ENCODE results near the gene MCCC1. TPM values are rescaled to one million over a fixed set of nuclear protein-coding genes. Genes with fewer than 3 reads are reported as not detected.

Gene MCCC1
- total RNA-seq, 2 donors from 2014 or later: 34.7 to 34.8 TPM

- Histone ChIP-seq H3K4me1 (ENCODE audit: control insufficient read depth, insufficient read depth, low read length) (no peaks in the 10 kb centered on the region), H3K9me3 (ENCODE audit: control insufficient read depth, low read length) (peaks cover 25% of the 10 kb centered on the region), H3K27me3 (ENCODE audit: control insufficient read depth, insufficient read depth, low read length, poor library complexity, severe bottlenecking) (no peaks in the 10 kb centered on the region), H3K4me3 (ENCODE audit: low read length) (no peak overlapping the region), H3K9ac (ENCODE audit: extremely low read depth, low read length, poor library complexity, severe bottlenecking) (no peak overlapping the region), H3K27ac (ENCODE audit: low read depth, low read length) (no peak overlapping the region), H3K36me3 (ENCODE audit: control insufficient read depth, insufficient read depth, low read length) (no peaks in the 10 kb centered on the region)
- Mint-ChIP-seq H3K9me3 (peaks cover 27% of the 10 kb centered on the region), H3K36me3 (ENCODE audit: low read depth) (peaks cover 24% of the 10 kb centered on the region), H3K27ac (peak overlapping the region; percentile 69), H3K27me3 (ENCODE audit: insufficient read depth) (no peaks in the 10 kb centered on the region), H3K4me3 (no peak overlapping the region), H3K4me1 (peaks cover 16% of the 10 kb centered on the region)
- 91% methylated on average over 6 of the region's 6 CpGs; no CpG with 5 or more reads in 1 of the 2 experiments for WGBS, 2 experiments (ENCODE audit: insufficient coverage in 1 of 2, insufficient read length in 1 of 2)
- no peak for TF ChIP-seq CTCF (conservative IDR thresholded peaks at IDR 0.05)
- no peak for DNase-seq
Measured at GRCh38 chr3:183100376-183100775, 1.1 kb upstream of the MCCC1 start.

- H3K4me1 ChIP-seq (ENCODE audit: control insufficient read depth, insufficient read depth, low read length): no peaks in the 10 kb centered on the region
- peaks cover 27% of the 10 kb centered on the region for H3K9me3 Mint-ChIP-seq
- H3K4me3 Mint-ChIP-seq: peak overlapping the region; percentile 92
- 52% methylated on average over 1 of the region's 1 CpG; no CpG with 5 or more reads in 1 of the 2 experiments for WGBS, 2 experiments (ENCODE audit: insufficient coverage in 1 of 2, insufficient read length in 1 of 2)
- no peak for DNase-seq
- TF ChIP-seq CTCF (conservative IDR thresholded peaks at IDR 0.05): no peak
- H3K9ac ChIP-seq (ENCODE audit: extremely low read depth, low read length, poor library complexity, severe bottlenecking): no peak overlapping the region
- peaks cover 16% of the 10 kb centered on the region for H3K4me1 Mint-ChIP-seq
- H3K36me3 Mint-ChIP-seq (ENCODE audit: low read depth): peaks cover 27% of the 10 kb centered on the region
- H3K27me3 Mint-ChIP-seq (ENCODE audit: insufficient read depth): no peaks in the 10 kb centered on the region
- H3K27ac ChIP-seq (ENCODE audit: low read depth, low read length): no peak overlapping the region
- H3K4me3 ChIP-seq (ENCODE audit: low read length): peak overlapping the region; percentile 81
- H3K9me3 ChIP-seq (ENCODE audit: control insufficient read depth, low read length): peaks cover 23% of the 10 kb centered on the region
- peak overlapping the region; percentile 98 for H3K27ac Mint-ChIP-seq
- H3K36me3 ChIP-seq (ENCODE audit: control insufficient read depth, insufficient read depth, low read length): no peaks in the 10 kb centered on the region
- H3K27me3 ChIP-seq (ENCODE audit: control insufficient read depth, insufficient read depth, low read length, poor library complexity, severe bottlenecking): no peaks in the 10 kb centered on the region
Measured at GRCh38 chr3:183099838-183100204, 525 bp upstream of the MCCC1 start.

- Mint-ChIP-seq H3K9me3 (peaks cover 21% of the 10 kb centered on the region), H3K4me3 (peak overlapping the region; percentile 92), H3K36me3 (ENCODE audit: low read depth) (peaks cover 36% of the 10 kb centered on the region), H3K27me3 (ENCODE audit: insufficient read depth) (no peaks in the 10 kb centered on the region), H3K27ac (peak overlapping the region; percentile 98), H3K4me1 (peaks cover 16% of the 10 kb centered on the region)
- H3K27ac ChIP-seq (ENCODE audit: low read depth, low read length): no peak overlapping the region
- TF ChIP-seq CTCF (conservative IDR thresholded peaks at IDR 0.05): no peak
- no peaks in the 10 kb centered on the region for H3K27me3 ChIP-seq (ENCODE audit: control insufficient read depth, insufficient read depth, low read length, poor library complexity, severe bottlenecking)
- peaks cover 15% of the 10 kb centered on the region for H3K9me3 ChIP-seq (ENCODE audit: control insufficient read depth, low read length)
- peak overlapping the region; percentile 81 for H3K4me3 ChIP-seq (ENCODE audit: low read length)
- H3K9ac ChIP-seq (ENCODE audit: extremely low read depth, low read length, poor library complexity, severe bottlenecking): peak overlapping the region; percentile 65
- H3K36me3 ChIP-seq (ENCODE audit: control insufficient read depth, insufficient read depth, low read length): peaks cover 2% of the 10 kb centered on the region
- H3K4me1 ChIP-seq (ENCODE audit: control insufficient read depth, insufficient read depth, low read length): no peaks in the 10 kb centered on the region
- DNase-seq: no peak
- WGBS, 2 experiments (ENCODE audit: insufficient coverage in 1 of 2, insufficient read length in 1 of 2): 61 to 62% methylated on average over 8 of the region's 8 CpGs
Measured at GRCh38 chr3:183098536-183099025, 715 bp downstream of the MCCC1 start.

Measured in endodermal cell (in vitro differentiated cells).